ENCODE results near the gene PRRC2A.

- no peak for TF ChIP-seq CTCF (IDR thresholded peaks at IDR 0.05; ENCODE audit: insufficient read depth, low read length)
- 0 out of 2 replicates have a peak, but pooled peaks have one; percentile 16 for TF ChIP-seq POLR2AphosphoS5 (IDR thresholded peaks at IDR 0.05; ENCODE audit: low read depth)
- no peak for TF ChIP-seq GABPA (IDR thresholded peaks at IDR 0.05; ENCODE audit: low read depth)
- no peak for TF ChIP-seq REST (IDR thresholded peaks at IDR 0.05; ENCODE audit: insufficient replicate concordance, low read depth)
- TF ChIP-seq SPI1 (IDR thresholded peaks at IDR 0.05; ENCODE audit: borderline replicate concordance, low read depth): no peak
Observed at GRCh38 chr6:31630177-31630934, 9.8 kb downstream of the PRRC2A start.
